Lower leg skin (tissue), 3 donors: Measurements from ENCODE around the gene ZNF90.

ENCODE experiments used
- POLR2A ChIP-seq, 2 donors: fragments of 450-650 bp; IDR thresholded peaks; one replicate each; pipeline ENCODE4 v1.6.1; 2016 to 2017; ENCODE audit warnings: antibody characterized with exemption in 2 of 2, mild to moderate bottlenecking in 1 of 2, moderate library complexity in 1 of 2
- TF ChIP-seq, protein P1 (sequence below), 3 donors: fragments of 450-650 bp; IDR thresholded peaks; one replicate each; pipeline ENCODE4 v1.5.1; 2016; ENCODE audit warnings: antibody characterized with exemption in 3 of 3, mild to moderate bottlenecking in 3 of 3, moderate library complexity in 2 of 3

DNA sequence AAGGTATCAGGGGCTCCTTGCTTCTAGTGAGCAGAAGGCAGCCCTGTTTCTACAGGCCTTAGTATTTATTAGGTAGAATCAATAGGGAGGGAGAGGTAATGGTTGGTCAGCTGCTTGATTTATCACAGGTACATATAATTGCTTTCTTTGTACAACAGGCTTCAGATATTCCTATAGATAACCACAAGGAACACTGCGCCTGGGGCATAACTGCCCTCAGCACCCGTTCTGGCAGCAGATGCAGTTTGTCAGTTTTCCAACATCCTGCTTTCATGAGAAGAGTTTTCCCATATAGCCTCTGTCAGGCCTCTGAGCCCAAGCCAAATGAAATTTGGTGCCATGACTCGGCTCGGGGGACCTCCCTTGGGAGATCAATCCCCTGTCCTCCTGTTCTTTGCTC lies 76.8 kb downstream of the ZNF90 start:
- TF ChIP-seq, protein P1, sequence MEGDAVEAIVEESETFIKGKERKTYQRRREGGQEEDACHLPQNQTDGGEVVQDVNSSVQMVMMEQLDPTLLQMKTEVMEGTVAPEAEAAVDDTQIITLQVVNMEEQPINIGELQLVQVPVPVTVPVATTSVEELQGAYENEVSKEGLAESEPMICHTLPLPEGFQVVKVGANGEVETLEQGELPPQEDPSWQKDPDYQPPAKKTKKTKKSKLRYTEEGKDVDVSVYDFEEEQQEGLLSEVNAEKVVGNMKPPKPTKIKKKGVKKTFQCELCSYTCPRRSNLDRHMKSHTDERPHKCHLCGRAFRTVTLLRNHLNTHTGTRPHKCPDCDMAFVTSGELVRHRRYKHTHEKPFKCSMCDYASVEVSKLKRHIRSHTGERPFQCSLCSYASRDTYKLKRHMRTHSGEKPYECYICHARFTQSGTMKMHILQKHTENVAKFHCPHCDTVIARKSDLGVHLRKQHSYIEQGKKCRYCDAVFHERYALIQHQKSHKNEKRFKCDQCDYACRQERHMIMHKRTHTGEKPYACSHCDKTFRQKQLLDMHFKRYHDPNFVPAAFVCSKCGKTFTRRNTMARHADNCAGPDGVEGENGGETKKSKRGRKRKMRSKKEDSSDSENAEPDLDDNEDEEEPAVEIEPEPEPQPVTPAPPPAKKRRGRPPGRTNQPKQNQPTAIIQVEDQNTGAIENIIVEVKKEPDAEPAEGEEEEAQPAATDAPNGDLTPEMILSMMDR (IDR thresholded peaks at IDR 0.05): no peak
- TF ChIP-seq POLR2A (IDR thresholded peaks at IDR 0.05): no peak
